ENCODE measurements around the gene CD83. TPM values are rescaled to one million over a fixed set of nuclear protein-coding genes. Genes with fewer than 3 reads are reported as not detected.
A peak's percentile ranks its signal among the peaks of the same experiment; 100 is the strongest.

CD83 gene
- total and polyA plus RNA-seq, 7 donors: 0.10 to 2.1 (median 0.71) TPM

DNA sequence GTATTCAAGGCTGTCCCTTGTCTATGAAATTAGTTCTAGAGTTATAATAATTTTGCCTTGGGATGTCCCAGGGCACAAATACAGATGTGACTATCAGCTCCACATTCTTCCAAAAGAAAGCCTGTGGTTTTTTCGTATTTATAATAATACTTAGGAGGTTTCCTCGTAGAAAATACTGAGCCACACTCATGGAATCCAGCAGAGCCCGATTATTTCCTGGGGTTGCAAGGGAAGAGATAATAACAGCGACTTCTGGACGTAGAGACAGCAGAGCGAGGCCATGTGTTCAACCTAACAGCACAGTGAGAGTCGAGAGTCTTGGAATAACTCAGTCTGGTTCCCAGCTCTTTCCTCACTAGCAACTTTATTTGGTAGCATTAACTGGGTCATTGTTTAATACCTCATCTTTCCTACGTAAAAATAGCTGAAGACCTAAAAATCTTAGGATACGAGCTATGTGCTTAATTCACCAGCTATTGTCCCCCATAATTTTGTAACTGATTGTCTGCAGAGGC lies 21.2 kb downstream of the CD83 start:
- ATAC-seq (no peak), DNase-seq (no peak)
- TF ChIP-seq, protein P1, sequence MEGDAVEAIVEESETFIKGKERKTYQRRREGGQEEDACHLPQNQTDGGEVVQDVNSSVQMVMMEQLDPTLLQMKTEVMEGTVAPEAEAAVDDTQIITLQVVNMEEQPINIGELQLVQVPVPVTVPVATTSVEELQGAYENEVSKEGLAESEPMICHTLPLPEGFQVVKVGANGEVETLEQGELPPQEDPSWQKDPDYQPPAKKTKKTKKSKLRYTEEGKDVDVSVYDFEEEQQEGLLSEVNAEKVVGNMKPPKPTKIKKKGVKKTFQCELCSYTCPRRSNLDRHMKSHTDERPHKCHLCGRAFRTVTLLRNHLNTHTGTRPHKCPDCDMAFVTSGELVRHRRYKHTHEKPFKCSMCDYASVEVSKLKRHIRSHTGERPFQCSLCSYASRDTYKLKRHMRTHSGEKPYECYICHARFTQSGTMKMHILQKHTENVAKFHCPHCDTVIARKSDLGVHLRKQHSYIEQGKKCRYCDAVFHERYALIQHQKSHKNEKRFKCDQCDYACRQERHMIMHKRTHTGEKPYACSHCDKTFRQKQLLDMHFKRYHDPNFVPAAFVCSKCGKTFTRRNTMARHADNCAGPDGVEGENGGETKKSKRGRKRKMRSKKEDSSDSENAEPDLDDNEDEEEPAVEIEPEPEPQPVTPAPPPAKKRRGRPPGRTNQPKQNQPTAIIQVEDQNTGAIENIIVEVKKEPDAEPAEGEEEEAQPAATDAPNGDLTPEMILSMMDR (IDR thresholded peaks at IDR 0.05): no peak
- Histone ChIP-seq H3K4me3 (no peak overlapping the region), H3K27ac (no peak overlapping the region), H3K9me3 (no peaks in the 10 kb centered on the region), H3K4me1 (peaks cover 12% of the 10 kb centered on the region), H3K36me3 (ENCODE audit: insufficient read depth in 1 of 2, low read depth in 1 of 2) (no peaks in the 10 kb centered on the region), H3K27me3 (ENCODE audit: insufficient read depth in 3 of 3, low read length in 2 of 3) (peaks cover 0 to 6% (median 0%) of the 10 kb centered on the region in 3 donors)
- WGBS, 3 donors: 95 to 97% (median 95%) methylated on average over 9 of the region's 9 CpGs
- intact Hi-C loops (cut with DNase I): no loop called here

DNA sequence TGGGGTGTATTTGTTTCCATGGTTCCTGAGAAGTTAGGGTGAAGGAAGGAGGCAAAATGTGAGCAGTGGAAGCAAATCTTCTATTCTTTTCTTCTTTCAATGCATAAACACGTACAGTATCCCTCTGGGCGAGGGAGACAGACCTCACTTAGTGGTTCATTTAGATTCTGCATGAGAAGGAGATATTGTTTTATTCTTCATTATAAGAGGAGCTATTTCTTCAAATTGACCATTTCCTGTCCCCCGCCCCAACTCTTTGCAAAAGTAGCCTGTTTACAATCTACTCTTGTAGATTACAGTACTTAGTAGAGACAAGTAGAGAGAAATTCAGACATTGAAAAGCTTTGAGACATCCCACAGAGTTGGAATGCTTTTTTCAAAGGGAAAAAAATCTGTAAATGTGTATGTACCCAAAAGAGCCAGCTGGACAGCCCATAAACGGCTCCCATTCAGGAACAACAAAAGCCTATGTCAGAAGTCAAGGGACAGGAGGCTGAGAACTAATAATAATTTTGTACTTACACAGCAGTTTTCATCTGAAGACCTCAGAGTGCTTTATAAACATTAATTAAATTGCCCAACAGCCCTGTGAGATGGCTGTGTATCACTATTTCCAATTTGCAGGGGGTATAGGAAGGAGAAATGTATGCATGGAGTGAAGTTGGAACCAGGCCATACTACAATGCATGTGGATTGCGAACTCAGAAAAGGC lies 23.9 kb downstream of the CD83 start:
- intact Hi-C loops (cut with DNase I): no loop called here
- TF ChIP-seq, protein P1 (IDR thresholded peaks at IDR 0.05): no peak
- 84 to 89% (median 85%) methylated on average over 5 of the region's 5 CpGs for whole genome bisulfite sequencing, 3 donors
- Histone ChIP-seq H3K9me3 (no peaks in the 10 kb centered on the region), H3K27ac (no peak overlapping the region), H3K36me3 (ENCODE audit: insufficient read depth in 1 of 2, low read depth in 1 of 2) (no peaks in the 10 kb centered on the region), H3K4me1 (peaks cover 12% of the 10 kb centered on the region), H3K27me3 (ENCODE audit: insufficient read depth in 3 of 3, low read length in 2 of 3) (peaks cover 0 to 12% (median 0%) of the 10 kb centered on the region in 3 donors), H3K4me3 (no peak overlapping the region)
- no peak for ATAC-seq
- no peak for DNase-seq

DNA sequence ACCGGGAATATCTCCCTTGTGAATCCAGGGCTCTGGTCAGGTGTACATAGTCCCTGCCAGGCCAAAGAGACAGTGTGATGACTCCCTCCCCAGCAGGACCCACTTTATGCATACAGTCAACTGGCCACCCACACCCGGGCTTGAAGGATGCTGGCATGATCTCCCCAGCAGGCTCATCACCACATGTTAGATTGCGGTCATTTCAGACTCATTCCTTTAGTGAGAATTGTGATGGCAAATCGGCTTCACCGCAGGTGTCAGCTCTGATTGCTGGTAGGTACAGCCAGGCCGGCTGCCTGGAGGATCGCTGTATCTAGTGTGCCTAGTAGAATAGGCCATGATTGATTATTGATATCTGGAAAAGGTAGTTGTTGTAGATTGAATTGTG lies 24.5 kb downstream of the CD83 start:
- Histone ChIP-seq H3K36me3 (ENCODE audit: insufficient read depth in 1 of 2, low read depth in 1 of 2) (no peaks in the 10 kb centered on the region), H3K27ac (no peak overlapping the region), H3K27me3 (ENCODE audit: insufficient read depth in 3 of 3, low read length in 2 of 3) (peaks cover 0 to 12% (median 0%) of the 10 kb centered on the region in 3 donors), H3K4me1 (peaks cover 12% of the 10 kb centered on the region), H3K9me3 (no peaks in the 10 kb centered on the region), H3K4me3 (no peak overlapping the region)
- no peak for ATAC-seq
- DNase-seq: no peak
- TF ChIP-seq, protein P1 (IDR thresholded peaks at IDR 0.05): no peak
- intact Hi-C loops (cut with DNase I): no loop called here
- WGBS, 3 donors: 69 to 87% (median 81%) methylated on average over 7 of the region's 7 CpGs

DNA sequence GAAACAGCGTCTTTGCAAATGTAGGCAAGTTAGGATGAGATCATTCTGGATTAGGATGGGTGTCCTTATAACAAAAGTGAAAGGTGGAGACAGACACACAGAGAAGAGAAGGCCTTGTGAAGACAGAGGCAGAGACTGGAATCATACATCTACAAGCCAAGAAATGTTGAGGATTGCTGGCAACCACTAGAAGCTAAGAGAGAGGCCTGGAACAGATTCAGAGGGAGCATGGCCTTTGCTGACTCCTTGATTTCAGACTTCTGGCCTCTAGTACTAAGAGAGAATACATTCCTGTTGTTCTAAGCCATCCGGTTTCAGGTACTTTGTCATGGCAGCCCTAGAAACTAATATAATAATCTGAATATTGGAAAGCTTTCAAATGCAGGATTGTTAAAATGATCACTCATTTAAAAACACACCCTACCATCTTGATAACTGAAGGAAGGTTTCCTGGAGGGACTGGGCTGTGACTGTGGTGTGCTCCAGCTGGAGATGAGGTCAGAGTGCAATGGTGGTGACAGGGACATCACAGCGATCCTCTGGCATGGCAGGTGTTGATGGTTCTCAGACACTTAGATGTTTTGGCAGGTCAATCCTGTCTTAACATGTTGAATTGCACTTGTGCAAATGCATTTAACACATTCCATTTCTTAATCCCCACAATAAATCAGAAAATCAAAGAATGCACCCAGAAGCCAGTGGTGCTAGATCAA lies 25.1 kb downstream of the CD83 start:
- TF ChIP-seq, protein P1 (IDR thresholded peaks at IDR 0.05): no peak
- no peaks in the 10 kb centered on the region for H3K9me3 ChIP-seq
- 46 to 57% (median 52%) methylated on average over 3 of the region's 3 CpGs for WGBS, 3 donors
- intact Hi-C loops (cut with DNase I): no loop called here
- H3K27ac ChIP-seq: no peak overlapping the region
- no peaks in the 10 kb centered on the region for H3K36me3 ChIP-seq (ENCODE audit: insufficient read depth in 1 of 2, low read depth in 1 of 2)
- H3K27me3 ChIP-seq (ENCODE audit: insufficient read depth in 3 of 3, low read length in 2 of 3): peaks cover 0 to 7% (median 0%) of the 10 kb centered on the region in 3 donors
- no peak for DNase-seq
- peak in 2 of 4 donors; percentile 43 to 68 for ATAC-seq
- no peak overlapping the region for H3K4me3 ChIP-seq
- H3K4me1 ChIP-seq: peaks cover 12% of the 10 kb centered on the region

All from psoas muscle (tissue), 8 donors.